HCT116 (cell line): ENCODE results near the gene LRRFIP2. TPM values are rescaled to one million over a fixed set of nuclear protein-coding genes. Genes with fewer than 3 reads are reported as not detected.

Experiments used
- ATAC-seq: fragments of 200-7000 bp; cut with Tn5 transposase; 2 replicates; pipeline ENCODE4 v1.9.1; 2020; ENCODE audit warnings: mild to moderate bottlenecking, moderate library complexity
- BruUV-seq: library from RNA; stranded (reverse); fragments of 400-500 nt; replicated peaks from 2 replicates; lab custom pipeline; 2021; lab: Mats Ljungman, UMichigan
- CTCF ChIA-PET: fragments of 300-600 bp; sonication (Branson Sonifier 250); formaldehyde crosslinking; loops from one replicate; lab custom pipeline; 2021; ENCODE audit warnings: antibody characterized with exemption; lab: Charles Lee
- POLR2A ChIA-PET: fragments of 300-600, 350-600 bp; sonication (Branson Sonifier 250); formaldehyde crosslinking; loops from one replicate; lab custom pipeline; 2021; ENCODE audit warnings: antibody characterized with exemption; lab: Charles Lee
- RAD21 ChIA-PET, 2 experiments: fragments of 300-600 bp; sonication (Branson Sonifier 250); formaldehyde crosslinking; loops; one replicate each; lab custom pipeline; 2023; ENCODE audit warnings: low total read pairs in 2 of 2; ENCODE audit not compliant: uncharacterized antibody in 2 of 2, unreplicated experiment in 2 of 2, low non-redundant PET in 1 of 2; lab: Charles Lee
- DNase-seq: peaks from one replicate; pipeline ENCODE4 v3.0.0-alpha.2; 2010; ENCODE audit warnings: low read depth, low spot score
- H2AFZ ChIP-seq: fragments of 200-600 bp; shearing (Covaris generic), sonication (generic); 2 replicates; pipeline ENCODE4 v1.6.1; 2017; ENCODE audit warnings: low read depth, mixed run types, mixed read lengths, antibody characterized with exemption, low read length; ENCODE audit not compliant: poor library complexity, severe bottlenecking
- H3K27ac ChIP-seq: 2 replicates; pipeline ENCODE4 v1.5.1; 2012; ENCODE audit warnings: low read depth, low read length
- H3K27me3 ChIP-seq: fragments of 200-600 bp; sonication (generic); 2 replicates; pipeline ENCODE4 v1.6.1; 2016; ENCODE audit warnings: mixed run types, low read length, mixed read lengths; ENCODE audit not compliant: insufficient read depth
- H3K36me3 ChIP-seq, 2 experiments: fragments of 200-500 bp in 1 of 2; fragments of 200-600 bp in 1 of 2; sonication (Bioruptor generic) in 1 of 2; sonication (generic) in 1 of 2; 2 replicates each; pipeline versions ENCODE4 v1.5.1 to v1.6.1; 2014 to 2016; ENCODE audit warnings: low read length in 2 of 2, inconsistent platforms in 1 of 2, mixed read lengths in 1 of 2, mixed run types in 1 of 2; ENCODE audit not compliant: insufficient read depth in 2 of 2, control insufficient read depth in 1 of 2
- H3K4me1 ChIP-seq, 2 experiments: fragments of 200-600 bp in 1 of 2; sonication (generic) in 1 of 2; 2 replicates each; pipeline versions ENCODE4 v1.5.1 to v1.6.1; 2012 to 2017; ENCODE audit warnings: low read length in 2 of 2, inconsistent platforms in 1 of 2, mild to moderate bottlenecking in 1 of 2, mixed read lengths in 1 of 2, mixed run types in 1 of 2, moderate library complexity in 1 of 2; ENCODE audit not compliant: insufficient read depth in 2 of 2, control insufficient read depth in 1 of 2
- H3K4me2 ChIP-seq: fragments of 200-600 bp; sonication (generic); 2 replicates; pipeline ENCODE4 v1.6.1; 2017; ENCODE audit warnings: mixed run types, low read length, mixed read lengths
- H3K4me3 ChIP-seq, 2 experiments: fragments of 200-600 bp in 1 of 2; sonication (generic) in 1 of 2; replicated peaks in 1 of 2; 2 replicates each; pipeline ENCODE4 v1.5.1; 2011 to 2016; ENCODE audit warnings: low read length in 2 of 2, control low read depth in 1 of 2, low read depth in 1 of 2, mild to moderate bottlenecking in 1 of 2, mixed read lengths in 1 of 2, mixed run types in 1 of 2
- H3K79me2 ChIP-seq: fragments of 200-600 bp; sonication (generic); 2 replicates; pipeline ENCODE4 v1.6.1; 2017; ENCODE audit warnings: mild to moderate bottlenecking, mixed run types, low read length, moderate library complexity, mixed read lengths; ENCODE audit not compliant: insufficient read depth
- H3K9ac ChIP-seq: fragments of 200-600 bp; sonication (generic); 2 replicates; pipeline ENCODE4 v1.6.1; 2016; ENCODE audit warnings: low read length, mixed read lengths
- H3K9me2 ChIP-seq: fragments of 200-600 bp; sonication (generic), shearing (Covaris generic); 2 replicates; pipeline ENCODE4 v1.6.1; 2017; ENCODE audit warnings: mixed run types, mild to moderate bottlenecking, moderate library complexity; ENCODE audit not compliant: insufficient read depth
- H3K9me3 ChIP-seq, 2 experiments: fragments of 200-500 bp in 1 of 2; fragments of 200-600 bp in 1 of 2; sonication (Bioruptor generic) in 1 of 2; sonication (generic) in 1 of 2; 2 replicates each; pipeline ENCODE4 v1.6.1; 2014 to 2017; ENCODE audit warnings: low read length in 2 of 2, mixed read lengths in 2 of 2, inconsistent platforms in 1 of 2, low read depth in 1 of 2, mild to moderate bottlenecking in 1 of 2, mixed run types in 1 of 2, moderate library complexity in 1 of 2; ENCODE audit not compliant: control insufficient read depth in 1 of 2, insufficient read depth in 1 of 2
- H4K20me1 ChIP-seq: fragments of 200-600 bp; sonication (generic), shearing (Covaris generic); 2 replicates; pipeline ENCODE4 v1.6.1; 2017; ENCODE audit warnings: mixed run types, mild to moderate bottlenecking, moderate library complexity; ENCODE audit not compliant: insufficient read depth
- FOSL1 ChIP-seq: IDR thresholded peaks from 2 replicates; pipeline ENCODE4 v1.6.1; 2012; ENCODE audit warnings: low read depth
- REST ChIP-seq: IDR thresholded peaks from 2 replicates; pipeline ENCODE4 v1.6.1; 2012; ENCODE audit warnings: low read depth
- SP1 ChIP-seq: IDR thresholded peaks from 2 replicates; pipeline ENCODE4 v1.6.1; 2012; ENCODE audit warnings: low read depth
- TCF7L2 ChIP-seq: IDR thresholded peaks from 2 replicates; pipeline ENCODE4 v1.7.0; 2011; ENCODE audit warnings: borderline replicate concordance, inconsistent platforms; ENCODE audit not compliant: insufficient read depth, insufficient read length; ENCODE audit errors: extremely low read depth
- ZBTB33 ChIP-seq: IDR thresholded peaks from 2 replicates; pipeline ENCODE4 v1.6.1; 2011; ENCODE audit warnings: mild to moderate bottlenecking, low read length, moderate library complexity; ENCODE audit not compliant: insufficient replicate concordance; ENCODE audit errors: extremely low read depth
- intact Hi-C: fragments of 100-400 bp; cut with micrococcal nuclease; formaldehyde crosslinking; loops from 2 replicates; pipeline ENCODE4 v1.10.0; 2022
- total RNA-seq: library from RNA; stranded (reverse); gene quantifications from one replicate; pipeline ENCODE4 v1.2.1, GENCODE V29; 2021; ENCODE audit not compliant: unreplicated experiment

The LRRFIP2 gene
- total RNA-seq, 1 experiment from 2014 or later, result 27.0 TPM

- ChIA-PET RAD21 (no interaction called here), POLR2A (no interaction called here), CTCF (no interaction called here)
- no peak overlapping the region for H2AFZ ChIP-seq
- no peaks in the 10 kb centered on the region for H3K27me3 ChIP-seq
- no peaks in the 10 kb centered on the region for H3K4me1 ChIP-seq
- no peaks in the 10 kb centered on the region; the same call in 1 of the 2 replicates for H3K79me2 ChIP-seq
- ATAC-seq, result no peak
- DNase-seq, result no peak
- no peak overlapping the region for H3K4me2 ChIP-seq
- no peak overlapping the region for H3K27ac ChIP-seq
- H3K9me2 ChIP-seq, result no peaks in the 10 kb centered on the region
- no peak overlapping the region for H3K4me3 ChIP-seq
- intact Hi-C loops, result no loop called here
- no peaks in the 10 kb centered on the region for H4K20me1 ChIP-seq
- H3K36me3 ChIP-seq, result no peaks in the 10 kb centered on the region
- H3K9me3 ChIP-seq, result no peaks in the 10 kb centered on the region
- H3K9ac ChIP-seq, result no peak overlapping the region
- BruUV-seq, result no TSS peak
- no peak for TF ChIP-seq REST
- TF ChIP-seq ZBTB33, result no peak
- no peak for TF ChIP-seq TCF7L2
- no peak for TF ChIP-seq SP1
- no peak for TF ChIP-seq FOSL1
Observed at GRCh38 chr3:37087870-37088269, 86.5 kb downstream of the LRRFIP2 start.
